NCI-H510A (cell line): ENCODE results near the gene LY6G5C.

ENCODE experiments used
- DNase-seq: peaks from one replicate; lab custom pipeline; 2025; lab: John Stamatoyannopoulos, UW

The LY6G5C gene

DNA sequence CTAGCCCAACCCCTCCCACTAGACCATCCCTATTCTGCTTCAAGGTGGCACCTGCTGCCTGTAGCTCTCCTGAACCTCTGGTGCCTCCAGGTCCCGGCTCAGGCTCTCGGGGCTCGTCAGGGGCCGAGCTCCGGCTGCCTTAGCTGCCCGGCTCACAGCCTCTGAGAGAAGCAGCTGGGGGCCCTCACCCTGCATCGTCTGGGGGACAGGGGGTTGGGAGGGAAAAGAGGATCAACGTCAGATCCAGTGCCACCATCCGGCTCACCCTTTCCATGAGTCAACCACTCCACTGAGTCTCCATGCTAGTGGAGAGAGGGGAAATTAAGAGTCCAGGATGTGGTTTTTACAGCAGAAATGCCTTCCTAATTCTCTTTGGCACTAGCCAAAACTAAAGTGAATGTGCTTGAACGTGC lies 41.4 kb downstream of the LY6G5C start:
- no peak for DNase-seq

DNA sequence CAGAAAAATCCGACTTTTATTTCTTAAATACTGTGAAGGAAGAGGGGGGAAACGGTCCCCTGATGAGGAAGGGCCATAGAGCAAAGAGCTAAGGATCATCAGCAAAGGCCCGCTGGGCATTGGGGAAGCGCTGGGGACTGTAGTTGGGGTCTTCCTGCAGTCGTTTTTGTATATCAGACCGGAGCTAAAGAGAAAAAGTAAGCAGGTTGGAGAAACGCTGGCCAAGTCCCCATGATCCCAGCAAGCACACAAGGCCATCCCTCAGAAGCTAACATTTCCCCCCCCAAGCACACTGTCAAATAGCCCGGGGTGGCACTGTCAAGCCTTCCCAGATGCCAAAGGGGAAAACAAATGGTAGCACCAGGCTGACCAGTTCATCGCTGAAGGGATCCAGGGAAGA lies 41.8 kb downstream of the LY6G5C start:
- no peak for DNase-seq

DNA sequence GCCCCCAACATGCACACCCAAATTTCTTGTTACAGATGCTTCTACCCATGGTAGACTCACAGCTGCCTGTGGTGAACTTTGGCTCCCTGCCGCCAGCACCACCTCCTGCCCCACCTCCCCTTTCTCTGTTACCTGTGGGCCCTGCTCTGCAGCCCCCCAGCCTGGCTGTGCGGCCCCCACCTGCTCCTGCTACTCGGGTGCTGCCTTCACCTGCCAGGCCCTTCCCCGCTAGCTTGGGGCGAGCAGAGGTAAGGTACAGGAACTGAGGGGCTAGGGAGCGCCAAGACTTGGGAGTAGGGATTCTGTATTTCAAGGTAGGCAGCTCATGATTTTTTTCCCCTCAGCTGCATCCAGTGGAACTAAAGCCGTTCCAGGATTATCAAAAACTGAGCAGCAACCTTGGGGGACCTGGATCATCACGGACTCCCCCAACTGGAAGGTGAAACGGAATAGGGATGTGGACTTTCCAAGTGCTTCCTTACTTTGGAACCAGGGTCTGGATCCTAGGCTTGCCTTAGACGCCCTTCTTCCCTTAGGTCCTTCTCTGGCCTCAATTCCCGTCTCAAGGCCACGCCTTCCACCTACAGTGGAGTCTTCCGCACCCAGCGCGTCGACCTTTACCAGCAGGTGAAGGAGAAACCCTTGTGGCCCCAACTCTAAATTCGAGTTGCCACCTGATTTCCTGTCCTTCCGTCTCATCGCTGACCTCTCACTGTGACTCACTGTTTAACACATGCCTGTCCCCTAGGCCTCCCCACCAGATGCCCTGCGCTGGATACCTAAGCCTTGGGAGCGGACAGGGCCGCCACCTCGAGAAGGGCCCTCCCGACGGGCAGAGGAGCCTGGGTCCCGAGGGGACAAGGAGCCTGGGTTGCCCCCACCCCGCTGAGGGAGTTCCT lies 43.9 kb downstream of the LY6G5C start:
- no peak for DNase-seq

DNA sequence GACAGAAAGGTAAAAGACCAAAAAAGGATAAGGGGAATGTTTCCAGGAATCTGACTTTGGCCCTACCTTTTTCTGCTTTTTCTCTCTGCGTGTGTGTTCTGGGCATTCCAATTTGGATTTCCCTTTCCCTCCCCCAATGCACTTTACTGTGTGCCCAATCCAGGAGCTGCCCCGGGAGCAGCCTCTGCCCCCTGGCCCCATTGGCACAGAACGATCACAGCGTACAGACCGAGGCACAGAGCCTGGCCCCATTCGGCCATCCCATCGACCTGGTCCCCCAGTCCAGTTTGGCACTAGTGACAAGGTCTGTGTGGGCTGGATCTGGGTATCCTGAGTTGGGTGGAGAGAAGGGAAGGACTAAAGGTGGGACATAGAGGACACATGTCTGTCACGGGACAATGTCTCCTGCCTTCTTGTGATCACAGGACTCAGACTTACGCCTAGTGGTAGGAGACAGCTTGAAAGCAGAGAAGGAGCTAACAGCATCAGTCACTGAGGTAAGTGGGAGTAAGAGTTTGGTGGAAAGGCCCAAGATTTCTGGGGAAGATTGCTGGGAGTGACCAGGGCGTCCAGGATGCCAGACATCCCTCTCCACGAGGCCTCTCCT lies 45.8 kb downstream of the LY6G5C start:
- no peak for DNase-seq

DNA sequence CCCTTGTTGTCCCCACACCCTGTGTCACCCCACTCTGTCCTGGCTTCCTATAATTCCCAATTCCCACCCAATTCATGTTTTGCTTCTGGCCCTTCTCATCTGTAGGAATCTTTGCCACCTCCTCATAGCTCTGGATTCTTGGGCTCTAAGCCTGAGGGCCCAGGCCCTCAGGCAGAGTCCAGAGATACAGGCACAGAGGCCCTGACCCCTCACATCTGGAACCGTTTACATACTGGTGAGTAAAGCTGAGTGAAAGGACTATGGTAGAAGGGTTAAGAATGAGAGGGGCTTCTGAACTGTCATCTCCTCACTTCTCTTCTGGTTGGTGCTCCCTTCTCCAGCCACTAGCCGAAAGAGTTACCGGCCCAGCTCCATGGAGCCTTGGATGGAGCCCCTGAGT lies 46.7 kb downstream of the LY6G5C start:
- no peak for DNase-seq

DNA sequence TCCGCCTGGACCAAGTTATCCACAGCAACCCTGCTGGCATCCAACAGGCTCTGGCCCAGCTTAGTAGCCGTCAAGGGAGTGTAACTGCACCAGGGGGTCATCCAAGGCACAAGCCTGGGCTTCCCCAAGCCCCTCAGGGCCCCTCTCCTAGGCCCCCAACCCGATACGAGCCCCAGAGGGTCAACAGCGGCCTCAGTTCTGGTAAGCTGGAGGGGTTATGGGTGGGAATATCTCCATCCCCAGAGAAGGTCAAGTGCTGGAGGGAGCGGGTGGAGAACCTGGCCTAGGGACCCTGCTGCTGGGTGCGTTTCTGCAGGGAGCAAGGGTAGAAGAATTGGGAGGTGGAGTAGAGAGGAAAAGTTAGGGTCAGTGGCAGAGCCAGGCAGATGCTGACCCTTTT lies 47.4 kb downstream of the LY6G5C start:
- DNase-seq: no peak

DNA sequence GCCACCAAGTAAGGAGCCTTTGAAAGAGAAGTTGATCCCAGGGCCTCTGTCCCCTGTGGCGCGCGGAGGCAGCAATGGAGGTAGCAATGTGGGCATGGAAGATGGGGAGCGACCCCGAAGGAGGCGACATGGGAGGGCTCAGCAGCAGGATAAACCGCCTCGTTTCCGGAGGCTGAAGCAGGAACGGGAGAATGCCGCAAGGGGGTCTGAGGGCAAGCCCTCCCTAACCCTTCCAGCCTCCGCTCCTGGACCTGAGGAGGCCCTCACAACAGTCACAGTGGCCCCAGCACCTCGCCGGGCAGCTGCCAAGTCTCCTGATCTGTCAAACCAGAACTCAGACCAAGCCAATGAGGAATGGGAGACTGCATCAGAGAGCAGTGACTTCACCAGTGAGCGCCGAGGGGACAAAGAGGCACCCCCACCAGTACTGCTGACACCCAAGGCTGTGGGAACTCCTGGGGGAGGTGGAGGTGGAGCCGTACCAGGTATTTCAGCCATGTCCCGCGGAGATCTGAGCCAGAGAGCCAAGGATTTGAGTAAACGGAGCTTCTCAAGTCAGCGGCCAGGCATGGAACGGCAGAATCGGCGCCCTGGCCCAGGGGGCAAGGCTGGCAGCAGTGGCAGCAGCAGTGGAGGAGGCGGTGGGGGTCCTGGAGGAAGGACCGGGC lies 48.5 kb downstream of the LY6G5C start:
- DNase-seq: no peak

DNA sequence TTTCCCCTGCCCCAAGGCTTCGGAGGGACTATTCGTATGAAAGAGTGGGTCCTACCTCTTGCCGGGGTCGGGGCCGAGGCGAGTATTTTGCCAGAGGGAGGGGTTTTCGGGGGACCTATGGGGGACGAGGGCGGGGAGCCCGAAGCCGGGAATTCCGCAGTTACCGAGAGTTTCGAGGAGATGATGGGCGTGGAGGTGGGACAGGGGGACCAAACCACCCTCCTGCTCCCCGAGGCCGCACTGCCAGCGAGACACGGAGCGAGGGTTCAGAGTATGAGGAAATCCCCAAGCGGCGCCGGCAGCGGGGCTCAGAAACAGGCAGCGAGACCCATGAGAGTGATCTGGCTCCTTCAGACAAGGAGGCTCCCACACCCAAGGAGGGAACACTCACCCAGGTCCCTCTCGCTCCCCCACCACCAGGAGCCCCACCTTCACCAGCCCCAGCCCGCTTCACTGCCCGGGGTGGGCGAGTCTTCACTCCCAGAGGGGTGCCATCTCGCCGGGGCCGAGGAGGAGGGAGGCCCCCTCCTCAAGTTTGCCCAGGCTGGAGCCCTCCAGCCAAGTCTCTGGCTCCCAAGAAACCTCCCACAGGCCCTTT lies 49.1 kb downstream of the LY6G5C start:
- no peak for DNase-seq

DNA sequence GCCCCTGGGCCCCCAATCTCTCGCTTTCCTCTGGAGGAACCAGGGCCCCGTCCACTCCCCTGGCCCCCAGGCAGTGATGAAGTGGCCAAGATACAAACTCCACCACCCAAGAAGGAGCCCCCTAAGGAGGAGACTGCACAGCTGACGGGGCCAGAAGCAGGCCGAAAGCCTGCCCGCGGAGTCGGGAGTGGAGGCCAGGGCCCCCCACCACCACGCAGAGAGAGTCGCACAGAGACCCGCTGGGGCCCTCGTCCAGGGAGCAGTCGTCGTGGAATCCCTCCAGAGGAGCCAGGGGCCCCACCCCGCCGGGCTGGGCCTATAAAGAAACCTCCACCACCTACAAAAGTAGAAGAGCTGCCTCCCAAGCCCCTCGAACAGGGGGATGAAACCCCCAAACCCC lies 49.7 kb downstream of the LY6G5C start:
- DNase-seq: no peak

DNA sequence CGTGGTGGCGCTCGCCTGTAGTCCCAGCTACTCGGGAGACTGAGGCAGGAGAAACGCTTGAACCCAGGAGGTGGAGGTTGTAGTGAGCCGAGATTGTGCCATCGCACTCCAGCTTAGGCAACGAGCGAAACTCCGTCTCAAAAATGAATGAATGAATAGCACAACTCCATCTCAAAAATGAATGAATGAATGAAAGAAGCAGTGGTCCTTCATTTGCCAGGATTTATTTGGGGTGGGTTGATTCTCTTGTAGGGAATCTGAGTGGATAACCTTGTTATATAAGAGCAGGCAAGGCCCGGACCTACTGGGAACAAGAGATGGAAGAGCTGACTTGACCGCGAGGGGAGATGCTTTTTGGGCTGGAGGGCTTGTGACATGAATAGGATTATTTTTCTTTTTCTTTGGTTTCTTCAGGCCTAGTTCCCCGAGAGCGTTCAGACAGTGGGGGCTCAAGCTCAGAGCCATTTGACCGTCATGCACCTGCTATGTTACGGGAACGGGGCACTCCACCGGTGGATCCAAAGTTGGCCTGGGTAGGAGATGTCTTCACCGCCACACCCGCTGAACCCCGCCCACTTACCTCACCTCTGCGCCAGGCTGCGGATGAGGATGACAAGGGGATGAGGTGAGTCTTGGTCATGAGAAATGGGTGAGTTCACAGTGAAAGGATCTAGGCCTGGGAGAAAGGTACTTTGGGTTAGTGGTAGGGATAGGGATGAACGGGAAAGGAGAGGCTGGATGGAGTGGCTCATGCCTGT lies 50.5 kb downstream of the LY6G5C start:
- no peak for DNase-seq

DNA sequence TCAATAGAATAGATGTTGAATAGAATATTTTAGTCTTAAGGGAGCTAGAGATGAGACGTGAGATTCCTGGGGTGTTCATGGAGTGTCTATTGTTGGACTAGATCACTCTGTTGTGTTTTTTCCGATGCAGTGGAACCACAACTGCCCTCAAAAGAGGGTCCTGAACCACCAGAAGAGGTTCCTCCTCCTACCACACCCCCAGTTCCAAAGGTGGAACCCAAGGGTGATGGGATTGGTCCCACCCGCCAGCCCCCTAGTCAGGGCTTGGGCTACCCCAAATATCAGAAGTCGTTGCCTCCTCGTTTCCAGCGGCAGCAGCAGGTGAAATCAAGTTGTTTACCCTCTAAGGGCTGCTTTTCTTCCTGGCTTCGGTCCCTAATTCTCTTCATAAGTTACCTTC lies 51.9 kb downstream of the LY6G5C start:
- DNase-seq: no peak

DNA sequence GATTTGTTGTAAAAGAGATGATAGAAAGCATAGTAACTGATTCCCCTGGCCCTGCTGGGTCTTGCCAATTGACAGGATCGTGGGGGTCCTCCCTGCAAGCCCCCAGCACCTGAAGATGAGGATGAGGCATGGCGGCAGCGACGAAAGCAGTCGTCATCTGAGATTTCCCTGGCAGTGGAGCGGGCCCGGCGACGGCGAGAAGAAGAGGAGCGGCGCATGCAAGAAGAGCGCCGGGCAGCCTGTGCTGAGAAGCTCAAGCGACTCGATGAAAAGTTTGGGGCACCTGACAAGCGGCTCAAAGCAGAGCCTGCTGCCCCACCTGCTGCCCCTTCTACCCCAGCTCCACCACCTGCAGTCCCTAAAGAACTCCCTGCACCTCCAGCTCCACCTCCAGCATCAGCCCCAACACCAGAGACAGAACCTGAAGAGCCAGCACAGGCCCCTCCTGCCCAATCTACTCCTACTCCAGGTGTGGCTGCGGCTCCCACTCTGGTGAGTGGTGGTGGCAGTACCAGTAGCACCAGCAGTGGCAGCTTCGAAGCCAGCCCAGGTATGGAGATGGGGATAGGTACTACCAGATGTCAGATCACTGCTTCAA lies 53.1 kb downstream of the LY6G5C start:
- DNase-seq: no peak

DNA sequence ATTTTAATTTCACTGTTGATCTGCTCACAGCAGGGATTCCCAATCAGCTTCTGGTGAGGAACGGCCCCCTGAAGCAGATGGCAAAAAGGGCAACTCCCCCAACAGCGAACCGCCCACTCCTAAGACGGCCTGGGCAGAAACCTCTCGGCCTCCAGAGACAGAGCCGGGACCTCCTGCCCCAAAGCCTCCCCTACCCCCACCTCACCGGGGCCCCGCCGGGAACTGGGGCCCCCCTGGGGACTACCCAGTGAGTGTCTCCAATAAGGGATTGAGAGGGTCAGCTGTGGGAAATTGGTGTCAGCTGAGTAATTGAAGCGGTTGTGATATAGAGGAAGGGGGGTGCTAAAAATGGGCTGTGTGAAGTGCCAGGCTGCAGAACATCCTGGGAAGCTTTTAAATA lies 53.9 kb downstream of the LY6G5C start:
- DNase-seq: no peak
